ENCODE data around the gene SH3RF1. TPM values are rescaled to one million over a fixed set of nuclear protein-coding genes. Genes with fewer than 3 reads are reported as not detected.

SH3RF1 gene
- total RNA-seq, 1 donor from 2014 or later = 17.1 TPM

DNA sequence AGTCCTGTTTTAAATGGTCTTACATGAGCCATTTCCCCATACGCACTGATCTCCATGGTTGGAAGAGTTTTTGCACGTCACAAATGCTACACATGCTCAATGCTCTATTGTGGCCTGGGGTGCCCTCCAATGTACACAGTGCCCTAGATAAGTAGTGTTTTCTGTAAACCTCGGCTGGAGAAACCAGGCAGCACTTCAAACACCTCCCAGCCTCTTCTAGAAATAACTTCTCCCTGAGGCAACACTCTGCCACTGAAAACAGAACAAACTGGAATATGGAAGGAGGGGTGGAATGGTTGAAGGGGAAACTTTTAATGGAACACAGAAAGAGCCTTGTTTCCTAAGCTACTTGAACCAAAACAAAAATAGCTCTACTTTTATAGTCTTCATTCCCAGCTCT lies 136.8 kb downstream of the SH3RF1 start:
- Mint-ChIP-seq H3K9me3 (no peaks in the 10 kb centered on the region), H3K4me1 (peaks cover 4% of the 10 kb centered on the region), H3K27me3 (ENCODE audit: insufficient read depth, low read depth) (peaks cover 2% of the 10 kb centered on the region), H3K36me3 (peaks cover 40% of the 10 kb centered on the region), H3K4me3 (no peak overlapping the region), H3K27ac (no peak overlapping the region)
- Histone ChIP-seq H3K79me2 (ENCODE audit: low read depth) (no peaks in the 10 kb centered on the region), H3K27ac (no peak overlapping the region), H3K4me3 (no peak overlapping the region), H3K4me1 (peaks cover 6% of the 10 kb centered on the region), H3K4me2 (no peak overlapping the region), H3K27me3 (no peaks in the 10 kb centered on the region), H3K36me3 (peaks cover 17% of the 10 kb centered on the region), H3K9me3 (ENCODE audit: low read depth) (no peaks in the 10 kb centered on the region), H4K20me1 (ENCODE audit: low read depth) (no peaks in the 10 kb centered on the region), H2AFZ (replicated peaks) (no peak overlapping the region), H3F3A (ENCODE audit: low read depth) (no peaks in the 10 kb centered on the region), H3K9ac (no peak overlapping the region)
- DNase-seq (ENCODE audit: low spot score) = no peak
- TF ChIP-seq EZH2 (IDR thresholded peaks at IDR 0.05) (no peak), EZH2phosphoT487 (IDR thresholded peaks at IDR 0.05) (no peak)
- TF ChIP-seq, protein P1, sequence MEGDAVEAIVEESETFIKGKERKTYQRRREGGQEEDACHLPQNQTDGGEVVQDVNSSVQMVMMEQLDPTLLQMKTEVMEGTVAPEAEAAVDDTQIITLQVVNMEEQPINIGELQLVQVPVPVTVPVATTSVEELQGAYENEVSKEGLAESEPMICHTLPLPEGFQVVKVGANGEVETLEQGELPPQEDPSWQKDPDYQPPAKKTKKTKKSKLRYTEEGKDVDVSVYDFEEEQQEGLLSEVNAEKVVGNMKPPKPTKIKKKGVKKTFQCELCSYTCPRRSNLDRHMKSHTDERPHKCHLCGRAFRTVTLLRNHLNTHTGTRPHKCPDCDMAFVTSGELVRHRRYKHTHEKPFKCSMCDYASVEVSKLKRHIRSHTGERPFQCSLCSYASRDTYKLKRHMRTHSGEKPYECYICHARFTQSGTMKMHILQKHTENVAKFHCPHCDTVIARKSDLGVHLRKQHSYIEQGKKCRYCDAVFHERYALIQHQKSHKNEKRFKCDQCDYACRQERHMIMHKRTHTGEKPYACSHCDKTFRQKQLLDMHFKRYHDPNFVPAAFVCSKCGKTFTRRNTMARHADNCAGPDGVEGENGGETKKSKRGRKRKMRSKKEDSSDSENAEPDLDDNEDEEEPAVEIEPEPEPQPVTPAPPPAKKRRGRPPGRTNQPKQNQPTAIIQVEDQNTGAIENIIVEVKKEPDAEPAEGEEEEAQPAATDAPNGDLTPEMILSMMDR (IDR thresholded peaks at IDR 0.05) = no peak

DNA sequence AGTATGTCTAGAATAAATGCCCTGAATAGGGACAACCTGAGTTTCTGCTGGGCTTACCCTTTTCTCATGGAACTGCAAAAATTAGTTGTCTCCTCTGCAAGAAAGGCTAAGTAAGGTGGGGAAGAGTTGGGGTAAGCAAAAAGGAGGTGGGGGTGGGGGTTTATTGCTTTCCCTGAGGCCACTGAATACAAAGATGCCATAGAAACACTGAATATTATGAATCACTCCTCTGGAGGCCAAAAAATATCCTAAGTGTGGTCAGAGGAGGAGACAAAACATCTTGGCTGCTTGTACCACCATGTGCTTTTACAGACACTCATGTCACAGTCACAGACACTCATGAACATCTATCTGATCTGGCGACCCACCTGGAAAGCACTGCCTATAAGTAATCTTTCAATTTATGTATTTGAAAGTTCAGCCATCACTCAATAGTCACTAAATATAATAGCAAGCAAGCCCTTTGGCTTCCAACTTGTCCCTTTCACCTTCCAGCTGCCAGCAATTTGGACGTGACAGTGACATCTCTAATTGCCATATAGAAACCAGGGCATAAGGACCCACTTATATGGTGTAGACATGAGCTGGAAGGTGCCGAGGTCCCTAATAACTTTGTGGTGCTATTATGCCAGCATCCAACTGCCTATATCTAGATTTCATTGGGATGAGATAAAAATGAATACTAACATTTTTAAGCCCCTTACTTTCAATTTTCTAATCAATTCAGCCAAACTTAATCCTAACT lies 138.0 kb downstream of the SH3RF1 start:
- H3K9me3 Mint-ChIP-seq = no peaks in the 10 kb centered on the region
- no peaks in the 10 kb centered on the region for H4K20me1 ChIP-seq (ENCODE audit: low read depth)
- no peaks in the 10 kb centered on the region for H3K79me2 ChIP-seq (ENCODE audit: low read depth)
- peaks cover 6% of the 10 kb centered on the region for H3K4me1 ChIP-seq
- H3K27ac Mint-ChIP-seq = no peak overlapping the region
- peaks cover 4% of the 10 kb centered on the region for H3K4me1 Mint-ChIP-seq
- TF ChIP-seq EZH2phosphoT487 (IDR thresholded peaks at IDR 0.05) (no peak), EZH2 (IDR thresholded peaks at IDR 0.05) (no peak)
- TF ChIP-seq, protein P1 (IDR thresholded peaks at IDR 0.05) = no peak
- H3K9ac ChIP-seq = no peak overlapping the region
- no peak overlapping the region for H3K4me3 ChIP-seq
- H3K27ac ChIP-seq = no peak overlapping the region
- H3K9me3 ChIP-seq (ENCODE audit: low read depth) = no peaks in the 10 kb centered on the region
- peaks cover 27% of the 10 kb centered on the region for H3K36me3 ChIP-seq
- no peak overlapping the region for H2AFZ ChIP-seq (replicated peaks)
- peaks cover 46% of the 10 kb centered on the region for H3K36me3 Mint-ChIP-seq
- no peaks in the 10 kb centered on the region for H3K27me3 ChIP-seq
- no peaks in the 10 kb centered on the region for H3F3A ChIP-seq (ENCODE audit: low read depth)
- peaks cover 2% of the 10 kb centered on the region for H3K27me3 Mint-ChIP-seq (ENCODE audit: insufficient read depth, low read depth)
- H3K4me3 Mint-ChIP-seq = no peak overlapping the region
- H3K4me2 ChIP-seq = no peak overlapping the region
- no peak for DNase-seq (ENCODE audit: low spot score)

DNA sequence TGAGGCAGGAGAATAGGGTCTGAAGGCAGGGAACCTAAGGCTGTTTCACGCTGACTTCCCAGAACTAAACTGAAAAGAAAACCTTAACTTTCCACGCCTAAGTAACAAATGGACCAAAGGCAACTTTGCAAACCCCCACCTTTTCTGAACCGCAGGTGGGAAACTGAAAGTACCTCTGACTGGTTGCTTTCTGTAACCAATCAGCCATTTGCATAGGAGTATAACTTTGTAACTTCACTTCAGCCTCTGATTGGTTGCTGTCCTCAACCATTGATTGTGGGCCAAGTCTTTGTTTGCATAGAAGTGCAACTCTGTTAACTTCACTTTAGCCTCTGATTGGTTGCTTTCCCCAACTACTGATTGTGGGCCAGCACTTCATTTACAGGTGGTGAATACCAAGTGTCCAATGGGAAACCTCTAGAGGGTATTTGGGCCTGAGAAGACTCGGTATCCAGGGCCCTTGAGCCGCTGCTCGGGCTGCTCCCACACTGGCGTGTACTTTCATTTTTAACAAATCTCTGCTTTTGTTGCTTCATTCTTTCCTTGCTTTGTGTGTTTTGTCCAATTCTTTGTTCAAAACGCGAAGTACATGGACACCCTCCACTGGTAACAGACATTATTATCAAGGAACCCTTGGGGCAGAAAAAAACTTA lies 139.1 kb downstream of the SH3RF1 start:
- Histone ChIP-seq H3K9me3 (ENCODE audit: low read depth) (no peaks in the 10 kb centered on the region), H3F3A (ENCODE audit: low read depth) (no peaks in the 10 kb centered on the region), H3K4me2 (no peak overlapping the region), H3K36me3 (peaks cover 34% of the 10 kb centered on the region), H3K27ac (no peak overlapping the region), H3K79me2 (ENCODE audit: low read depth) (no peaks in the 10 kb centered on the region), H2AFZ (replicated peaks) (no peak overlapping the region), H3K4me1 (peaks cover 4% of the 10 kb centered on the region), H3K27me3 (no peaks in the 10 kb centered on the region), H3K9ac (no peak overlapping the region), H4K20me1 (ENCODE audit: low read depth) (no peaks in the 10 kb centered on the region), H3K4me3 (no peak overlapping the region)
- no peak overlapping the region for H3K27ac Mint-ChIP-seq
- H3K4me1 Mint-ChIP-seq = peaks cover 4% of the 10 kb centered on the region
- TF ChIP-seq EZH2 (IDR thresholded peaks at IDR 0.05) (no peak), EZH2phosphoT487 (IDR thresholded peaks at IDR 0.05) (no peak)
- TF ChIP-seq, protein P1 (IDR thresholded peaks at IDR 0.05) = no peak
- H3K4me3 Mint-ChIP-seq = no peak overlapping the region
- H3K27me3 Mint-ChIP-seq (ENCODE audit: insufficient read depth, low read depth) = peaks cover 2% of the 10 kb centered on the region
- H3K36me3 Mint-ChIP-seq = peaks cover 48% of the 10 kb centered on the region
- DNase-seq (ENCODE audit: low spot score) = no peak
- no peaks in the 10 kb centered on the region for H3K9me3 Mint-ChIP-seq

Data from neural progenitor cell (in vitro differentiated cells).